ENCODE data around the gene CXCL14.

Gene CXCL14

DNA sequence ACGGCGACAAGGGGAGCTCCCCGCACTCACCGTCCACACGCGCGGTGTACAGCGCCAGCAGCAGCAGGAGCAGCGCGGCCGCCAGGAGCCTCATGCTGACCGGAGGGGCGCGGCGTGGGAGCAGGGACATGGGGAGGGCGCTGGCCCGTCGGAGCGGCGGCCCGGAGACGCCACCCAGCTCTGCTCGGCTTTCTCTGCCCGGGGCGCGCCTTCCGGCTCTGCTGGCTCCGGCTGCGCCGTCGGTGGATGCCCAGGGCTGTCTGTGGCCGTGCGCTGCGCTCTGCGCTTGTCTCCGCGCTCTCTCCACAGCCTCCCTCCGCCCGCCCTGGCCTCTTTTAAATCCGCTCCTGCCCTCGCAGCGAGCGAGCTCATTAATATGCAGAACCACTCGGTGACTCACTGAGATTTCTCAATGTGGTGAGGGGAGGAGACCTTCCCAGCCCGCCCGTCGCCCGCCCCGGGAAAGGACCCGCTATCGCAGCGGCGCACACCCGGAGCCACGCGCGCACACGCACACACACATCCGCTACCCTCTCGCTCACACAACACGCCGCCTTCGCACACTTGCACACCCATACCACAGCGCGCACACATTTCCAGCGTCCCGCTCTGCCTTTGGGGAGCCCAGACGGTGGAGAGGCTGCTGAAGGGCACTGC, at the start of gene CXCL14:
TSS of gene CXCL14 (minus strand) at position 307 of the 657 bp plus-strand sequence. CDS start at position 94, 213 bp downstream.
- no peak for DNase-seq (ENCODE audit: low read depth, low spot score)

DNA sequence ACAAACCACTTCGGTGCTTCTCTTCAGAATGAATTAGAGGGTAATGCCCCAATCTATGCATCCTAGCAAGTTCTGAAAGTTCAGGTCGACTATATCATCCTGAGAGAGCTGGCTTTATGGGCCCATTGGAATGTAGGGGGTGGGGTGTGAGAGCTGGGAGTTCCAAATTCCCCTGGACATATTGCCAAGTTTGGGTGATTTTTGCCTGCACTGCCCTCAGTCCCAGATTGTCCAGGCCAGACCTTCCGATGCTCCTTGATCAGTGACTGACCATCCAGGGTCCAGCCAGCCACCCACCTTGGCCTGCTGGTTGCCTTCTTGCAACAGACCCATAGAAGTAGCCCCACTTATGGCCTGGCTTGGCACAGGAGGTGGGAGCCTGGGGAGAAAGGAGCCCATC, 47.8 kb upstream of the CXCL14 start:
- DNase-seq (ENCODE audit: low read depth, low spot score): no peak

- no peak for DNase-seq (ENCODE audit: low read depth, low spot score)
These were observed 47.2 kb upstream of the CXCL14 start for GRCh38 chr5:135625961-135626360.

- no peak for DNase-seq (ENCODE audit: low read depth, low spot score)
These were observed 46.7 kb upstream of the CXCL14 start for GRCh38 chr5:135625486-135625885.

DNA sequence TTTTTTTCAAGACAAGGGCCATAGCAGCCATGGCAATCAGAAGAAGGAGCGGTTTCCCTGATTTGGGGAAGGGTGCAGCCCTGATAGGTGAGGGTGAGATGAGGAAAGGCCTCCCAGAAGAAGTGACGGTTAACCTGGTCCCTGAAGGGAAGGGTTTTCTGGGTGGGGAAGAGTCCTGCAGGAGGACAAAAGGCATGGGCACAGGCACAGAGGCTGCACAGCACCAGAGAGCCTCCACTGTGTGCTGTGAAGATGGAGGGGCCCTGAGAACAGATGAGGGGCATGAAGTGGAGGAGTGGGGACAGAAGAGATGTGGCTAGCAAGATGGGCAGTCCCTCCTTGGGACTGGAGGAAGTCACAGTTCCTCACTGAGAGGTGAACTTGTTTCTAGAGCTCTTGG, 46.3 kb upstream of the CXCL14 start:
- DNase-seq (ENCODE audit: low read depth, low spot score): no peak

DNA sequence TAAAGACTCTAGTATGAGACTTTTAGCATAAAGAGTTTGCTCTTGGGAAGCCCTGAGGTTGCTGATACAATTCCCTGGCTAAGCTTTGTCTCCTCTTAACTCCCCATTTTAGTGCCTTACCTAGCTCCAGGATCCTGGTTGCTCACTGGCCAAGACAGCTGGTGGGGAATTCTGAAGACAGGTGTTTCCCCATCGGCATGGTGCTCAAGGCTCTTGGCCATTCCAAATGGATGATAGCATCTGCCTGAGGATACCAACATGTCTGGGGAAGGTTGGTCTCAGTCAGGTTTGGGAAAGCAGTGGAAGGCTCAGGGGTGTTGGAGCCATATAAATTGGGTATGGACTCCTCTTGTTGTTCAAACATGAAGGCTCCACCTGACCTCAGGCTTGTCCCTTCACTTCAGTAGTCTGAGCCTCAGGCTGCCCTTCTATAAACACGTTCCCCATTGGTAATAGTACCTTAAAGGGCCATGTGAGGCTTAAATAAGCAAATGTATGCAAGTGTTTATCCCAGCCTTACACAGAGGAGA, 44.5 kb upstream of the CXCL14 start:
- DNase-seq (ENCODE audit: low read depth, low spot score): no peak

DNA sequence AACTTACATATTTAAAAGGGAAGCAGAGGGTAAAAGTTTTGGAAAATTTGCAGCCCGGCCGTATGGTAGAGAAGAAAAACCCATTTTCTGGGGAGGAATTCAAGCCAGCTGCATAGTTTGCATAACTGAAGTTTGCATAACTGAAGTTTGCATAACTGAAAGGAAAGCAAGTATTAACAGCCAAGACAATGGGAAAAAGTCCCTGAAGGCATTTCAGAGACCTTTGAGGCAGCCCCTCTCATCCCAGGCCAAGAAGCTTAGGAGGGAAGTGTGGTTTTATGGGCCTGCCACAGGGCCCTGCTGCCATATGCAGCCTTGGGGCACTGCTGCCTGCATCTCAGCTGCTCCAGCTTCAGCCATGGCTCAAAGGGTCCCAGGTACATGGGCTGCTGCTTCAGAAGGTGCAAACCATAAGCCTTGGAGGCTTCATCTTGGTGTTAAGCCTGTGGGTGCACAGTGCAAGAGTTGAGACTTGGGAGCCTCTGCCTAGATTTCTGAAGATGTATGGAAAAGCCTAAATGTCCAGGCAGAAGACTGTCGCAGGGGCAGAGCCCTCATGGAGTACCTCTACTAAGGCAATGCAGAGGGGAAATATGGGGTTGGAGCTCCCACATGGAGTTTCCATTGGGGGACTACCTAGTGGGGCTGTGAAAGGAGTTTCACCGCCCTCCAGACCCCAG, 36.9 kb upstream of the CXCL14 start:
- DNase-seq (ENCODE audit: low read depth, low spot score): no peak

- no peak for DNase-seq (ENCODE audit: low read depth, low spot score)
These were observed 36.4 kb upstream of the CXCL14 start for GRCh38 chr5:135615171-135615570.

GRCh38 chr5:135609981-135610380, 31.2 kb upstream of the CXCL14 start:
- no peak for DNase-seq (ENCODE audit: low read depth, low spot score)

GRCh38 chr5:135608761-135609443, 30.1 kb upstream of the CXCL14 start:
- no peak for DNase-seq (ENCODE audit: low read depth, low spot score)

GRCh38 chr5:135608361-135608760, 29.6 kb upstream of the CXCL14 start:
- DNase-seq (ENCODE audit: low read depth, low spot score): no peak

DNA sequence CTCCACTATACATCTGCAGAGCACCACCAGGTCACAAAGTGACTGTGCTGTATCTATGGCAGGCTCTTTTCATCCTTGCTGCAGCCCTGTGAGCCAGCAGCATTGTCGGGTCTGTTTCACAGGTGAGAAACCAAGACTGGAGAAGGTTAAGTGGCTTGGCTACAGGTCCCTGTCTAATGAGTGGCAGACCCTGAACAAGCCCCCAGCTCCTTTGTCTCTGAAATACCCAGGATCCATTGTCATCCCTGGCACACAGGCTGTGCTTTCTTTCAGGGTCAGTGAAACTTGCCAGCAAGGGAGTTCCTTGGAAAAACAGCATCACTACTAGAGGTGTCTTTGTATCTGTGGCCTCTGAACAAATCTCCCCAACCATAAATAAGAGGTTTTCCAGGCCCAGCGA, 27.6 kb upstream of the CXCL14 start:
- DNase-seq (ENCODE audit: low read depth, low spot score): no peak

- no peak for DNase-seq (ENCODE audit: low read depth, low spot score)
These were observed 26.4 kb upstream of the CXCL14 start for GRCh38 chr5:135605221-135605620.

DNA sequence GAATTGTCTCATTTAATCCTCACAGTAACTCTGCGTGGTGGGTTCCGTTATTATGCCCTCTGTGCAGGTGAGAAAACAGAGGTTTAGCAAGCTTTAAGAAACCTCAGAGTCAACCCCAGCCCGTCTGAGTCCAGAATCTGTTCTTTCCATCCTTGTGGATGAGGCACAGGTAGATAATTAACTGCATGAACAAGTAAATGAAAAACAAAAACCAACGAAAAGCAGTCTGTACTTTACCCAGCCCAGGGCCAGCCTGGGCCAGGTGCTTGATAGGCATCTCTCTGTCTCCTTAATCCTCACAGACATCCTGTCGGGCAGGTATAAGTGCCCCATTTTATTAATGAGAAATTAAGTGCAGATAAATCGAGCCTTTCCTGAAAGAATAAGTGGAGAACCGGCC, 25.3 kb upstream of the CXCL14 start:
- DNase-seq (ENCODE audit: low read depth, low spot score): no peak

- no peak for DNase-seq (ENCODE audit: low read depth, low spot score)
These were observed 24.3 kb upstream of the CXCL14 start for GRCh38 chr5:135602882-135603721.

DNA sequence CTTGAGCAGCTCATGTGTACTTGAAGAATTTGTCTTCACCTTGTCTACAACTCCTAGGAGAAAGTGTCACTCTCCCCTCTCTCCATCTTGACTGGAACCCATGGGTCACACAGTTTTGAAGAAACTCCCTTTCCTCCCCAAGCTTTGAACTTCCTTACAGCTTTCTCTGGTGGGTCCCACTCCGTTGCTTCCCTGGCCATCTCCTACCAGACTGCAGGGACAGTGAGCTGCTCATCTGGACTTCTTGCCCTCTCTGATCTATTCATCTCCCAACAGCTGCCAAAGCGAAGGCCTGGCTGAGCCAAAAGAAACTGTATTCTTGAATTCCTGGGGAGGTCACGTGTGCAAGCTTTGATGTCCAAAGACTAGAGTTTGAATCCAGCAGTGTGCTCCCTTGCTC, 22.7 kb upstream of the CXCL14 start:
- no peak for DNase-seq (ENCODE audit: low read depth, low spot score)

DNA sequence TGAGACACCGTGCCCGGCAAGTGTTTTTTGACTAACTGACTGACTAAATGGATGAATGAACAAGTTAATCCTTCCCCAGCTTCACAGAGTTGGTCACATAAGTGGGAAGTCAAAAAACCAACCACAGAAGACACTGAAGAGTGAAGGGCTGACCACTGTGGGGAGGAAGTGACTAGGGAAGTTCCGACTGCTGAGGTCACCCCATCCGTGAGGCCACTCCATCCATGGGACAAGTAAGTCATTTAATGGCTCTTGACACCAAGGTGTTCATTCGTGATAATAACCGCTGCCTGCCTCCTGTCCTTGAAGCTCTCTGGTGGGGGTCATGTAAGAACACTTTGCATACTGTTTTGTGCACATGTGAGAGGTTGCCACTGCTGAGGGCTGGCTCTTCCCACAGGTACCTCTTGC, 22.2 kb upstream of the CXCL14 start:
- DNase-seq (ENCODE audit: low read depth, low spot score): no peak

DNA sequence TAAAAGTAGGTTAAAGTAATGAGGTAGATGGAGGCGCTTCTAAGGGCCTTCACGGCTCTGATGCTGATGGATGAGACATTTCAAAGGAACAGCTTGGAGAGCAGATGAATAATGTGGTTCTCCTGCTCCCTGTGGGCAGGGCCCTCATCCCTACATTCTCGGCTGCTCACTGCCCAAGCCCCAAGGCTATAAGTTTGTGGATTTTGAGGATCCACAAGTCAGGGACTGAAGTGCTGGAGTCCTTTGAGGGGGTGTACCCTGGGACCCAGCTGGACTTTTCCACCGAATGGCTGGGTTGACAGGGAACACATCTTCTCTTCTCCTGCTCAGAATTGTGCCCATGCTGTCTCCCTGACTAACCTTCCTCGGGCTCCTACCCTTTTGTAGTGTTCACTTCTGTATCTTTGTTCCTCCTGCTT, 21.4 kb upstream of the CXCL14 start:
- no peak for DNase-seq (ENCODE audit: low read depth, low spot score)

GRCh38 chr5:135599421-135600151, 20.8 kb upstream of the CXCL14 start:
- DNase-seq (ENCODE audit: low read depth, low spot score): no peak

DNA sequence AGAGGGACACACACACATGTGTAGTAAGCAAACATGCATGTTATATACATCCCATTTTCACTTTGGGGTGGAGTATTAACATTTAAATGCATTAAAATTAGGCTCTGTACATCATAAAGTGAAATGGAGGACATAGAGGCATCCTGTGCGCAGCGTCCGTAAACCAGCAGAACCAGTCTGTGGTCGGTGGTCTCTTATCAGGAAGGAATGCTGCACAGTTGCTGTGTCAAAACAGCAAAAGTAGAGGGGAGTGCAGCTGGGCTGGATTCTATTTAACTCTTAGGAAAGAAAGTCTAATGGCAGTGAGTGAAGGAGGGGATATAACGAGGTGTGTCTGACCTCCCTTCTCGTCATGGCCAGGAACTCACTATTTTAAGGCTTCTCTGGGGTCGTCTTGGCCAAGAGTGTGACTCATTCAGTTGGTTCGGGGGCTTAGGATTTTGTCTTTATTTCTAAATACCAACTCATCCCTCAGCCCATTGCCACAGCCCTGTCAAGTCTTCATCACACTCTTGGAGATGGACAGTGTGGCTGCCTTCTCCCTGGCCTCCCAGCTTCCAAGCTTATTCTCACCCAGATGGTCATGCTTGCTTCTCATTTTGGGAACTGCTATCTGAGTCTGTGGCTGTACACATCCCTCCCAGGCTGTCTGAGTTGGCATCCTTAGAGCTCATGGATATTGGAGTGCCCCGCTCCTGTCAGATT, 20.1 kb upstream of the CXCL14 start:
- DNase-seq (ENCODE audit: low read depth, low spot score): no peak
